Measurements from ENCODE around the gene RADIL.

RADIL gene

GRCh38 chr7:4794591-4795350 lies 88.7 kb downstream of the RADIL start:
- TF ChIP-seq, protein P1, sequence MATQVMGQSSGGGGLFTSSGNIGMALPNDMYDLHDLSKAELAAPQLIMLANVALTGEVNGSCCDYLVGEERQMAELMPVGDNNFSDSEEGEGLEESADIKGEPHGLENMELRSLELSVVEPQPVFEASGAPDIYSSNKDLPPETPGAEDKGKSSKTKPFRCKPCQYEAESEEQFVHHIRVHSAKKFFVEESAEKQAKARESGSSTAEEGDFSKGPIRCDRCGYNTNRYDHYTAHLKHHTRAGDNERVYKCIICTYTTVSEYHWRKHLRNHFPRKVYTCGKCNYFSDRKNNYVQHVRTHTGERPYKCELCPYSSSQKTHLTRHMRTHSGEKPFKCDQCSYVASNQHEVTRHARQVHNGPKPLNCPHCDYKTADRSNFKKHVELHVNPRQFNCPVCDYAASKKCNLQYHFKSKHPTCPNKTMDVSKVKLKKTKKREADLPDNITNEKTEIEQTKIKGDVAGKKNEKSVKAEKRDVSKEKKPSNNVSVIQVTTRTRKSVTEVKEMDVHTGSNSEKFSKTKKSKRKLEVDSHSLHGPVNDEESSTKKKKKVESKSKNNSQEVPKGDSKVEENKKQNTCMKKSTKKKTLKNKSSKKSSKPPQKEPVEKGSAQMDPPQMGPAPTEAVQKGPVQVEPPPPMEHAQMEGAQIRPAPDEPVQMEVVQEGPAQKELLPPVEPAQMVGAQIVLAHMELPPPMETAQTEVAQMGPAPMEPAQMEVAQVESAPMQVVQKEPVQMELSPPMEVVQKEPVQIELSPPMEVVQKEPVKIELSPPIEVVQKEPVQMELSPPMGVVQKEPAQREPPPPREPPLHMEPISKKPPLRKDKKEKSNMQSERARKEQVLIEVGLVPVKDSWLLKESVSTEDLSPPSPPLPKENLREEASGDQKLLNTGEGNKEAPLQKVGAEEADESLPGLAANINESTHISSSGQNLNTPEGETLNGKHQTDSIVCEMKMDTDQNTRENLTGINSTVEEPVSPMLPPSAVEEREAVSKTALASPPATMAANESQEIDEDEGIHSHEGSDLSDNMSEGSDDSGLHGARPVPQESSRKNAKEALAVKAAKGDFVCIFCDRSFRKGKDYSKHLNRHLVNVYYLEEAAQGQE (IDR thresholded peaks at IDR 0.05; ENCODE audit: insufficient read depth in 1 of 2, low read depth in 2 of 2, low read length in 2 of 2) = no peak
- TF ChIP-seq POLR2AphosphoS5 (IDR thresholded peaks at IDR 0.05; ENCODE audit: low read depth, low read length) (no peak), TAF1 (IDR thresholded peaks at IDR 0.05; ENCODE audit: borderline replicate concordance, insufficient read depth, low read length) (no peak), SIN3A (IDR thresholded peaks at IDR 0.05; ENCODE audit: borderline replicate concordance, insufficient read depth, low read length) (no peak), FOXP2 (optimal IDR thresholded peaks at IDR 0.05; ENCODE audit: borderline replicate concordance, extremely low read depth, extremely low read length, insufficient read depth) (no peak)

- no peak for TF ChIP-seq FOXP2 (optimal IDR thresholded peaks at IDR 0.05; ENCODE audit: borderline replicate concordance, extremely low read depth, extremely low read length, insufficient read depth)
- no peak for TF ChIP-seq SIN3A (IDR thresholded peaks at IDR 0.05; ENCODE audit: borderline replicate concordance, insufficient read depth, low read length)
- TF ChIP-seq POLR2AphosphoS5 (IDR thresholded peaks at IDR 0.05; ENCODE audit: low read depth, low read length) = no peak
- TF ChIP-seq TAF1 (IDR thresholded peaks at IDR 0.05; ENCODE audit: borderline replicate concordance, insufficient read depth, low read length) = no peak
- TF ChIP-seq, protein P1 (IDR thresholded peaks at IDR 0.05; ENCODE audit: insufficient read depth in 1 of 2, low read depth in 2 of 2, low read length in 2 of 2) = no peak
Observed at GRCh38 chr7:4792537-4793126, 90.9 kb downstream of the RADIL start.

GRCh38 chr7:4791738-4792536 lies 91.6 kb downstream of the RADIL start:
- TF ChIP-seq FOXP2 (optimal IDR thresholded peaks at IDR 0.05; ENCODE audit: borderline replicate concordance, extremely low read depth, extremely low read length, insufficient read depth) = peak; percentile 72
- TF ChIP-seq, protein P1 (IDR thresholded peaks at IDR 0.05; ENCODE audit: insufficient read depth in 1 of 2, low read depth in 2 of 2, low read length in 2 of 2) = no peak

DNA sequence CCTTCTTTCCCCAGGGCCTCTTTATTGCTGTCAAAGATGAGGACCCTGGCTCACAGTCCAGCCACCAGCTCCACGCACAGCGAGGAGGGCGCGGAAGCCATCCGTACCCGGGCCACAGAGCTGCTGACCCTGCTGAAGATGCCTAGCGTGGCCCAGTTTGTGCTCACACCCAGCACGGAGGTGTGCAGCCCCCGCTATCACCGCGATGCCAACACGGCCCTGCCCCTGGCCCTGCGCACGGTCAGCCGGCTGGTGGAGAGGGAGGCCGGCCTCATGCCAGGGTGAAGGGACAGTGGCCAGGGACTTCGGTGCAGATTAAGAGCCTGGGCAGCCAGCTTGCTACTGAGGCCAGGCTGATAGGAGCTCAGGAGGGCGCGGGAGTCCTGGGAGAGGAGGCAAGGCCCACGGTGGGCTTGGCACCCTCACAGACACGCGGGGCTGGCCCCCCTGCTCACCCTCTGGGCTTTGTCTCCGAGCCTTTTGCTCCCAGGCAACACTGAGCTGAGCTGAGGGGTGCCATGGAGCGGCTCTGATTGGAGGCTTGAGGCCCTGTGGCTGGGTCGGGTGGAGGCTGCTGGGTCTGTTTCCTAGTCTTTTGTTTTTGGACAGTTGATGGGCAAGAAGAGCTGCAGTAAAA lies 92.3 kb downstream of the RADIL start:
- no peak for TF ChIP-seq FOXP2 (optimal IDR thresholded peaks at IDR 0.05; ENCODE audit: borderline replicate concordance, extremely low read depth, extremely low read length, insufficient read depth)

DNA sequence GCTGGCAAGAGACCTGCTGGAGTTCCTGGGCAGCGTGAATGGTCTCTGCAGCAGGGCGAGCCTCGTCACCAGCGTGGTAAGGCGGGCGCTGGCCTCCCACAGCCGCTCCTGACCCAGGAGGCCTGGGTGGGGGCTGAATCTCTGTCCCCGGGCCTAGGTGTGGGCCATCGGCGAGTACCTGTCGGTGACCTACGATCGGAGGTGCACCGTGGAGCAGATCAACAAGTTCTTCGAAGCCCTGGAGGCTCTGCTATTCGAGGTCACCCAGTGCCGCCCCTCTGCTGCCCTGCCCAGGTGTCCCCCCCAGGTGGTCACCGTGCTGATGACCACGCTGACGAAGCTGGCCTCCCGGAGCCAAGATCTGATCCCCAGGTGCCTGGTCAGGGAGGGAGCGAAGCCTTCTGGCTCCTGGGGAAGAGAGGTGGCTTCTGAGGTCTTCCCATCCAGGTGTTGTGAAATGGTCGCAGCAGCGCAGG lies 93.0 kb downstream of the RADIL start:
- TF ChIP-seq, protein P1 (IDR thresholded peaks at IDR 0.05; ENCODE audit: insufficient read depth in 1 of 2, low read depth in 2 of 2, low read length in 2 of 2) = no peak
- no peak for TF ChIP-seq FOXP2 (optimal IDR thresholded peaks at IDR 0.05; ENCODE audit: borderline replicate concordance, extremely low read depth, extremely low read length, insufficient read depth)
- no peak for TF ChIP-seq TAF1 (IDR thresholded peaks at IDR 0.05; ENCODE audit: borderline replicate concordance, insufficient read depth, low read length)
- TF ChIP-seq POLR2AphosphoS5 (IDR thresholded peaks at IDR 0.05; ENCODE audit: low read depth, low read length) = no peak
- no peak for TF ChIP-seq SIN3A (IDR thresholded peaks at IDR 0.05; ENCODE audit: borderline replicate concordance, insufficient read depth, low read length)
